Astrocyte (in vitro differentiated cells and primary cell): ENCODE measurements around the gene SELENOF. TPM values are rescaled to one million over a fixed set of nuclear protein-coding genes. Genes with fewer than 3 reads are reported as not detected.
A peak's percentile ranks its signal among the peaks of the same experiment; 100 is the strongest.

ENCODE experiments used
- DNase-seq: peaks from one replicate; pipeline ENCODE4 v3.0.0-alpha.2; 2010; ENCODE audit warnings: low read depth
- FAIRE-seq: peaks from 2 replicates; lab custom pipeline; 2011; peaks lifted over from hg19 to GRCh38; lab: Jason Lieb, UNC
- H2AFZ ChIP-seq: 2 replicates; pipeline ENCODE4 v1.6.0; 2012; ENCODE audit warnings: low read depth, low read length, inconsistent platforms
- H3K27ac ChIP-seq: 2 replicates; pipeline ENCODE4 v1.5.1; 2011; ENCODE audit warnings: low read depth, low read length, inconsistent platforms
- H3K27me3 ChIP-seq: 2 replicates; pipeline ENCODE4 v1.6.0; 2011; ENCODE audit warnings: low read length, inconsistent platforms; ENCODE audit not compliant: insufficient read depth
- H3K36me3 ChIP-seq: 2 replicates; pipeline ENCODE4 v1.5.1; 2011; ENCODE audit warnings: low read length, inconsistent platforms; ENCODE audit not compliant: insufficient read depth
- H3K4me1 ChIP-seq: 2 replicates; pipeline ENCODE4 v1.5.1; 2011; ENCODE audit warnings: low read length, inconsistent platforms; ENCODE audit not compliant: insufficient read depth
- H3K4me2 ChIP-seq: 2 replicates; pipeline ENCODE4 v1.6.0; 2012; ENCODE audit warnings: low read length, inconsistent platforms
- H3K4me3 ChIP-seq: 2 replicates; pipeline ENCODE4 v1.5.1; 2011; ENCODE audit warnings: low read depth, mild to moderate bottlenecking, low read length, inconsistent platforms; ENCODE audit not compliant: insufficient read depth
- H3K79me2 ChIP-seq: 2 replicates; pipeline ENCODE4 v1.6.0; 2012; ENCODE audit warnings: mild to moderate bottlenecking, low read length, inconsistent platforms; ENCODE audit not compliant: insufficient read depth
- H3K9ac ChIP-seq: 2 replicates; pipeline ENCODE4 v1.6.0; 2012; ENCODE audit warnings: mild to moderate bottlenecking, low read length, inconsistent platforms
- H3K9me3 ChIP-seq: 2 replicates; pipeline ENCODE4 v1.5.1; 2012; ENCODE audit warnings: low read depth, mild to moderate bottlenecking, low read length, inconsistent platforms; ENCODE audit not compliant: insufficient read depth
- H4K20me1 ChIP-seq: 2 replicates; pipeline ENCODE4 v1.6.0; 2012; ENCODE audit warnings: low read length, inconsistent platforms; ENCODE audit not compliant: insufficient read depth
- H3K27ac Mint-ChIP-seq: one replicate; pipeline ENCODE4 v1.8.0; 2021; ENCODE audit warnings: mild to moderate bottlenecking, mixed read lengths; ENCODE audit not compliant: unreplicated experiment
- H3K27me3 Mint-ChIP-seq: one replicate; pipeline ENCODE4 v1.8.0; 2021; ENCODE audit warnings: low read depth, mixed read lengths; ENCODE audit not compliant: unreplicated experiment
- H3K36me3 Mint-ChIP-seq: one replicate; pipeline ENCODE4 v1.8.0; 2021; ENCODE audit warnings: low read depth, mixed read lengths; ENCODE audit not compliant: unreplicated experiment
- H3K4me1 Mint-ChIP-seq: one replicate; pipeline ENCODE4 v1.8.0; 2021; ENCODE audit warnings: low read depth, mixed read lengths; ENCODE audit not compliant: unreplicated experiment
- H3K4me3 Mint-ChIP-seq: one replicate; pipeline ENCODE4 v1.8.0; 2021; ENCODE audit warnings: mild to moderate bottlenecking, moderate library complexity, mixed read lengths; ENCODE audit not compliant: unreplicated experiment
- H3K9me3 Mint-ChIP-seq: one replicate; pipeline ENCODE4 v1.8.0; 2021; ENCODE audit warnings: mild to moderate bottlenecking, mixed read lengths; ENCODE audit not compliant: unreplicated experiment
- EZH2 ChIP-seq: IDR thresholded peaks from 2 replicates; pipeline ENCODE4 v1.6.1; 2012; ENCODE audit warnings: mild to moderate bottlenecking, low read length, inconsistent platforms; ENCODE audit not compliant: insufficient read depth
- total RNA-seq: library from RNA; stranded (reverse); gene quantifications from 2 replicates; pipeline ENCODE4 v1.2.1, GENCODE V29; 2021
- TF ChIP-seq, protein P1 (sequence below): IDR thresholded peaks from 2 replicates; pipeline ENCODE4 v1.5.1; 2011; ENCODE audit warnings: low read depth, mild to moderate bottlenecking, inconsistent platforms, low read length, moderate library complexity; ENCODE audit not compliant: insufficient read depth

Gene SELENOF
- total RNA-seq, 1 donor from 2014 or later = 193 TPM

GRCh38 chr1:86887479-86888162 is 26.3 kb downstream of the SELENOF start:
- Mint-ChIP-seq H3K9me3 (no peaks in the 10 kb centered on the region), H3K4me1 (no peaks in the 10 kb centered on the region), H3K36me3 (peaks cover 3% of the 10 kb centered on the region), H3K27ac (no peak overlapping the region), H3K27me3 (no peaks in the 10 kb centered on the region), H3K4me3 (no peak overlapping the region)
- DNase-seq = no peak
- Histone ChIP-seq H3K4me3 (no peak overlapping the region), H3K4me2 (no peak overlapping the region), H3K9ac (no peak overlapping the region), H3K9me3 (no peaks in the 10 kb centered on the region), H3K27ac (no peak overlapping the region), H3K27me3 (no peaks in the 10 kb centered on the region), H2AFZ (no peak overlapping the region), H3K36me3 (peaks cover 3% of the 10 kb centered on the region), H3K79me2 (peaks cover 64% of the 10 kb centered on the region), H3K4me1 (no peaks in the 10 kb centered on the region), H4K20me1 (peaks cover 20% of the 10 kb centered on the region)
- FAIRE-seq = no peak
- TF ChIP-seq EZH2 = no peak
- TF ChIP-seq, protein P1, sequence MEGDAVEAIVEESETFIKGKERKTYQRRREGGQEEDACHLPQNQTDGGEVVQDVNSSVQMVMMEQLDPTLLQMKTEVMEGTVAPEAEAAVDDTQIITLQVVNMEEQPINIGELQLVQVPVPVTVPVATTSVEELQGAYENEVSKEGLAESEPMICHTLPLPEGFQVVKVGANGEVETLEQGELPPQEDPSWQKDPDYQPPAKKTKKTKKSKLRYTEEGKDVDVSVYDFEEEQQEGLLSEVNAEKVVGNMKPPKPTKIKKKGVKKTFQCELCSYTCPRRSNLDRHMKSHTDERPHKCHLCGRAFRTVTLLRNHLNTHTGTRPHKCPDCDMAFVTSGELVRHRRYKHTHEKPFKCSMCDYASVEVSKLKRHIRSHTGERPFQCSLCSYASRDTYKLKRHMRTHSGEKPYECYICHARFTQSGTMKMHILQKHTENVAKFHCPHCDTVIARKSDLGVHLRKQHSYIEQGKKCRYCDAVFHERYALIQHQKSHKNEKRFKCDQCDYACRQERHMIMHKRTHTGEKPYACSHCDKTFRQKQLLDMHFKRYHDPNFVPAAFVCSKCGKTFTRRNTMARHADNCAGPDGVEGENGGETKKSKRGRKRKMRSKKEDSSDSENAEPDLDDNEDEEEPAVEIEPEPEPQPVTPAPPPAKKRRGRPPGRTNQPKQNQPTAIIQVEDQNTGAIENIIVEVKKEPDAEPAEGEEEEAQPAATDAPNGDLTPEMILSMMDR = no peak

- Histone ChIP-seq H3K27me3 (no peaks in the 10 kb centered on the region), H2AFZ (no peak overlapping the region), H3K9ac (no peak overlapping the region), H4K20me1 (no peaks in the 10 kb centered on the region), H3K79me2 (peaks cover 11% of the 10 kb centered on the region), H3K4me1 (no peaks in the 10 kb centered on the region), H3K4me3 (no peak overlapping the region), H3K9me3 (no peaks in the 10 kb centered on the region), H3K27ac (no peak overlapping the region), H3K4me2 (no peak overlapping the region), H3K36me3 (peaks cover 10% of the 10 kb centered on the region)
- Mint-ChIP-seq H3K4me3 (no peak overlapping the region), H3K9me3 (no peaks in the 10 kb centered on the region), H3K27me3 (no peaks in the 10 kb centered on the region), H3K27ac (no peak overlapping the region), H3K36me3 (peaks cover 6% of the 10 kb centered on the region), H3K4me1 (no peaks in the 10 kb centered on the region)
- DNase-seq = no peak
- TF ChIP-seq, protein P1 = no peak
- TF ChIP-seq EZH2 = no peak
- FAIRE-seq = peak; percentile 39
Observed at GRCh38 chr1:86875722-86876121, 38.2 kb downstream of the SELENOF start.

DNA sequence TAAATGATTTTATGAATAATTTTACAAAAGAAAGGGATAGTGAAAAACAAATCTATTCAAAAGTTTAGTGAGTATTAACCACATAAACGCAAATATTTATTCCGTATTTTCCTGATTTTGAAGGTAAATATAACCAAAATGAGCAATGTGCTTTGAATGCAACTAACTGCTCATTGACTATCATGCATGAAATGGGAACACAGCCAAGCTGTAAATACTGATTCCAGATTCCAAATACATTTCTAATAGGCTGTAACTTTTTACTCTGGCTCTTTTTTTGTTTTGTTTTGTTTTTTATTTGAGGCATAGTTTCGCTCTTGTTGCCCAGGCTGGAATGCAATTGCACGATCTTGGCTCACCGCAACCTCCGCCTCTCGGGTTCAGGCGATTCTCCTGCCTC is 41.8 kb downstream of the SELENOF start:
- Histone ChIP-seq H3K4me3 (no peak overlapping the region), H3K9ac (no peak overlapping the region), H3K4me1 (no peaks in the 10 kb centered on the region), H3K36me3 (peaks cover 3% of the 10 kb centered on the region), H3K27me3 (no peaks in the 10 kb centered on the region), H3K27ac (no peak overlapping the region), H3K79me2 (peaks cover 5% of the 10 kb centered on the region), H2AFZ (no peak overlapping the region), H4K20me1 (no peaks in the 10 kb centered on the region), H3K9me3 (no peaks in the 10 kb centered on the region), H3K4me2 (no peak overlapping the region)
- Mint-ChIP-seq H3K9me3 (no peaks in the 10 kb centered on the region), H3K4me1 (peaks cover 10% of the 10 kb centered on the region), H3K27me3 (no peaks in the 10 kb centered on the region), H3K4me3 (no peak overlapping the region), H3K27ac (no peak overlapping the region), H3K36me3 (peaks cover 3% of the 10 kb centered on the region)
- DNase-seq = peak; percentile 17
- FAIRE-seq = no peak
- TF ChIP-seq, protein P1 = no peak
- TF ChIP-seq EZH2 = no peak
